Measurements from ENCODE around the gene RALGAPA2.

The RALGAPA2 gene

GRCh38 chr20:20712474-20713243, at the start of gene RALGAPA2:
RALGAPA2 (minus strand) TSS chr20:20712644; CDS start chr20:20712480, 164 bp downstream.
- peak; percentile 94 to 95 for DNase-seq

DNA sequence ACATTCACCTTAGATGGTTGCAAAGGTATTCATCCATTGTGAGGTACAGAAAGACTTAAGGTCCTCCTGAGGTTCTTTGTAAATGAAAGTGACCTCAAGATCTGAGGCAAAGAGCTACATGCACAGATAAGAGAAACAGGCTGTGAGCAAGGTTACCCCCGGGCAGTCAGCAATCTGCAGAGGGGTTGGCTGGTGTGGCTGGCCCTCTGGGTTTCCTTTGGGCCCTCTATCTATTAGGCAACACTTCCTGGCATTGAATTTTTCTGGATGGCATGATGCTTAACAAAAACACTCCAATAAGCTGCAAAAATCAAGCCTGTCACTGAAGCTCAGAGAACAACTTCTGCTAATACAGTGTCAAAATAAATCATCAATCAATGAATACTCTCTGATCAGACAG, 48.9 kb upstream of the RALGAPA2 start:
- DNase-seq = no peak

DNA sequence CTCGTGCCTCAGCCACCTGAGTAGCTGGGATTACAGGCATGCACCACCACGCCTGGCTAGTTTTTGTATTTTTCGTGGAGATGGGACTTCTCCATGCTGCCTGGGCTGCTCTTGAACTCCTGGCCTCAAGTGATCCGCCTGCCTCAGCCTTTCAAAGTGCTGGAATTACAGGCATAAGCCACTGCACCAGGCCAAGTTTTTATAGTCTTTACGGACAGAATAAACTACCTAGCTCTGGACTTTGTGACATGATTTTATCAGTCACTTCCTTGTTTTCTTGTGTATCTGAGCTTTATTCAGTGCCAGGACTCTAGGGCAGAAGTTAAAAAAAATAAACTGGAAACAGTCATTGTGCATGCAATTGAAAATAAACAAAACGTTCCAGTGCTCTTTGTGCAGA, 46.7 kb upstream of the RALGAPA2 start:
- no peak for DNase-seq

GRCh38 chr20:20755674-20756319, 43.4 kb upstream of the RALGAPA2 start:
- no peak for DNase-seq

DNA sequence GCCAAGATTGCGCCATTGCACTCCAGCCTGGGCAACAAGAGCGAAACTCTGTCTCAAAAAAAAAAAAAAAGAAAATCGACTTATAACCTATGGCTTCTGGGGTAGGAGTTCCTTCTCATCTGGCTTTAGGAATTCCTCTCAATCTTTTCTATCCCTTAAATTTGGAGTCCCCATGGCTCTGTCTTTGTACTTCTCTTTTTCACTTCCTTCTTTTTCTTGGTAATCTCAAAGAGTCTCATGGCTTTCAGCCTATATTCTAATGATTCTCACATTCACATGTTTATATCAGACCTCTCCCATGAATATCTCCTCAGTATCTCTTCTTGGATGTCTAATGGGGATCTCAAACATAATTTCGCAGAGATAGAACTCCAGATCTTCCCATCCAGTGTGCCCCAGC, 42.8 kb upstream of the RALGAPA2 start:
- DNase-seq = no peak

GRCh38 chr20:20754714-20755113, 42.3 kb upstream of the RALGAPA2 start:
- DNase-seq = no peak

DNA sequence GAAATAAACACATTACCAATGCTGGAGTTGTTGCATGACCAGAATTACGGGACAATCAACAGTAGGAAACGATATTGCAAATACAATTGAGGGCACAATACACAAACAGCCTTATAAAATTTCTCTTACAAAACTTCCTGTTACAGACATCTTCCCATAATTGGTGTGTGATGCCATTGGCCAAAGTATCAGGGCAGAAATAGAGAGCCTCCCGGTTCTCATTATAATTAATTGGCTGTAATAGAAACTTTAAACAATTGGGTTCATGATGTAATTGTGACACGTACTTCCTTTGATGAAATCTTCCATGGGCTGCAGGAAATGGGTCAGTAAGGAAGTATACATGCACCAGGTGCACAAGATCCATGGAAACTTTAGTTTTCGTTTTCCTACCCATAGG, 40.3 kb upstream of the RALGAPA2 start:
- DNase-seq = no peak

DNA sequence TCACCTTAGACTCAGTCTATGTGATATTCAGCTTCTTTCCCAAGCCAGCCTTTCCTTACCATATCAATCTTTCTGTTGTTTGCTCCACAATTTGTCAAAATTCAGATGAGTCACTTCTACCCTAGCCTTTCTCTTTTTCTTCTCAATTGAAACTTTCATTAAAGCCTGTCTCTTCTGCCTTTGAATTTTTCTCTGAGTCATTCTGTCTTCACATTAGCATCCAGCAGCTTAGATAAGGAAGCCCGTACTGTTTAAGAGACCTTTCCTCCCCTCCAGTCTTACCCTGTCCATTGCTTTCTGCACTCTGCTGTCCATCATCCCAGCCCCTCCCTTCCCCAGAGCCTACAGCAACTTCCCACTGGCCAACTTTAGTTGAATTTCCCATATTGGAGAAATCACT, 34.9 kb upstream of the RALGAPA2 start:
- no peak for DNase-seq

GRCh38 chr20:20744170-20744725, 31.8 kb upstream of the RALGAPA2 start:
- DNase-seq = no peak

DNA sequence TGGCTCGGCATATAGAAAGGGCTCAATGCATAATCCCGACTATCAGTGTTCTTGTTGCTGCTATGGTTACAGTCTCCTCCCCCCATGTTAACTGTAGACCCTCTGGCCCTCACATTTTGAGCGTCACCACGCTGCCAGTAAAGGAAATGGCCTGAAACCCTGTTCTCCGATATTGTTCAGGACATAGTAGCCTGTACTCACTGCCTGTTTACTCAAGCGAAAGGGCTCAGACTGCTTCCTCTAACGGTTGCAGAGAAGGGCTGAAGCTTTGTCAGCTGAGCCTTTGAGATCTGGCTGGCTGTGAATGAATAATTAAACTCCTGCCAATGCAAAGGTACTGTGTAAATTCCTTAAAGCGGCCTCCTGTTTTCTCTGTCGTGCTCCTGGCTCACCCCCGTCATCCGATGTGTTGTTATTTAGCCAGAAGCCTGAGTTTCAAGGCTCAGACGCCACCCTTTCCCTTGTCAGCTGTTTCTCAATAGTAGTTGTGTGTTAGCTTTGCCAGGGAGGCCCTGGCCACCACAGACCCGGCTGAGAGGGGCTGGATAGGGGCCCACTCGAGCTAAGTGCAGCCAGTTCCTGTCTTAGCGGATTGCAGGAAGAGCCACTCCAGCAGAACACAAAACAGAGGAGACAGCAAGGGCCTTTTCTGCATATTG, 31.2 kb upstream of the RALGAPA2 start:
- DNase-seq = no peak

- no peak for DNase-seq
Measured at GRCh38 chr20:20741087-20742045, 28.9 kb upstream of the RALGAPA2 start.

DNA sequence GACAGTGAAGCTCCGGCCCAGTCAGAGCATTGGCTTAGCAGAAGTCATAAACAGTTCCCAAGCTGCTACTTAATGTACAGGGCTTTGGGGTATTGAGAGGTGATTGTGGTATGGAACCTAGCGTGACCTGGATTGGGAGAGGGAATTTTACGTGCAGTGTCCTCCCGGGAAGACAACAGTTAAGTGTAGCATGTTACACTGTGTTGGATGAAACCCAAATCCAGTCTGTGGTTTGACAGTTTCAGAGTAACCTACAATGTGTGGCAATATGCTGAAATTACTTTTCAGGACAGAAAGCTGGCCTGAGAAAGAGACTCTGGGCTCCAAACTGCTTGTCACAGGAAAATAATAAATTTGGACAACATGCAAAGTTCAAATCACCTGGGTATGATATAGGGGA, 28.1 kb upstream of the RALGAPA2 start:
- DNase-seq = no peak

GRCh38 chr20:20737158-20737557, 24.7 kb upstream of the RALGAPA2 start:
- no peak for DNase-seq

DNA sequence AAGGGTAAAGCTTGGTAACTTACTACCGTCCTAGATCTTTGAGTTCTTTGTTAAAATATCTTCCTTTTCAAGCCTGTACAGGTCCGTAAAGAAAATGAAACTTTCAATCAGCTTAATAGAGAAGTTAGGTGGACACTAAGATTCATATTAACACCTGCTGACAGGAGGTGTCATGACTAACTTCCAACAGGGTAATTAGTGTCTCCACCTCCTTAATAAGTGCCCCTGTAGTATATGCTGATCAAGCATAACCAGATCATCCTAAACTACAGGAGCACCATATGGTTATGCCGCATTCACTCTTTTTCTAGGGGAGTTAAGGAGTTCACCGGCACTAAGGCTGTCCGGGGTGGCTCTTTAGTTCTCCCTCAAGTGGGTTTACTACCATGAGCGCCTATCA, 23.9 kb upstream of the RALGAPA2 start:
- DNase-seq = no peak

DNA sequence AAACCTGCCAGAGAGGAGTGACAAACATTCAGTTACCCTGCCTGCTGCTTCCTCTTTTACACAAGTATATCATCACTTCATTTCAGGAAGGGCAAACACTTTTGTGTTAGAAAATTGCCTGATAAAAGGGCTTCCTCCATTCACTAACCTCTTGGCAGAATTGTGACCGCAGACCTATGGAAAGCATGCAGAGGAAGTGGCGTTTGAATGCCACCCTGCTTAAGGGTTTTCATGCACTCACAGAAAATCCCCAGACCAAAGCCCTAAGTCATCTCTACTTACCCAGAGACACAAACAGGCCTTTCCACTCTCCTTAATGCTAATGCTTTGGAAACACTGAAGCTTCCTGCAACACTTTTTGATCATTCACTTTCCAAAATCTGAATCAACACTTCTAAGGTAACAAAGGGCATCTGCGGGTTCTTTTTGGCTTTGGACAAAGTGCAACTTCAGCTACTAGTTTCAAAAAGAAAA, 22.1 kb upstream of the RALGAPA2 start:
- no peak for DNase-seq

- DNase-seq = no peak
Measured at GRCh38 chr20:20733943-20734342, 21.5 kb upstream of the RALGAPA2 start.

DNA sequence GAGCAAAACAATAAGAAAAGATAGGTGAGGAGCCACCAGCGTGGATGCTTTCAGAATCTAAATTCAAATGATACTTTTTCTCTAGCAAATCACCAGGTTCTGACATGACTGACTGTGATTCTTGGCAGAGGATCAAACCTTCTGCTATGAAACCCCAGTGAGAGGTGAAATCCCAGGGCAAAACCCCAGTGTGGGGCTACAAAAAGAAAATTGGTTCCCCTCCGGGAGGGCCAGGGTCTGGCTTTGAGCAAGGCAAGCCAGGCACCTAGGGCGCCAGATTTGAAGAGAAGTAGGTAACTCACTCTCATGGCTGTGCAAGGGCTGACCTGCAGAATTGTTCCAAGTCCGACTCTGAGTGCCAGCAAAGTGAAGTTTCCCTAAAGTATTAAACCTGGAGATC, 20.2 kb upstream of the RALGAPA2 start:
- no peak for DNase-seq

DNA sequence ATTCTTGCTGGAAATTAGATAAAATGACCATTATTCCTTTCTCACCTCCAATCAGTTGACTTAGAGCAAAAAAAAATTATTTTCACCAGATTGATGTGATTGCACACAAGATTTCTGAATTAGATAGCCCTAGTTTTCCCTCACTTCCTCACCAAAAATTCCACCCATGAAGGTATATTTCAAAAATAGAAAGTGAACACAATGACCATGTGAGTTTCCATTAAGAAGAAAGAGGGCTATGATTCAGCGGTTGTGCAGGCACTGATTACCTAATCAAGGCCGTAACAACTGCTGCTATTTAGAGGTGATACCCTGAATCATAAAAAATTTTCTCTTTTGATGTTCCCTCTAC, 19.5 kb upstream of the RALGAPA2 start:
- no peak for DNase-seq

GRCh38 chr20:20731000-20731944, 18.8 kb upstream of the RALGAPA2 start:
- DNase-seq = no peak

GRCh38 chr20:20729563-20729962, 17.1 kb upstream of the RALGAPA2 start:
- no peak for DNase-seq

DNA sequence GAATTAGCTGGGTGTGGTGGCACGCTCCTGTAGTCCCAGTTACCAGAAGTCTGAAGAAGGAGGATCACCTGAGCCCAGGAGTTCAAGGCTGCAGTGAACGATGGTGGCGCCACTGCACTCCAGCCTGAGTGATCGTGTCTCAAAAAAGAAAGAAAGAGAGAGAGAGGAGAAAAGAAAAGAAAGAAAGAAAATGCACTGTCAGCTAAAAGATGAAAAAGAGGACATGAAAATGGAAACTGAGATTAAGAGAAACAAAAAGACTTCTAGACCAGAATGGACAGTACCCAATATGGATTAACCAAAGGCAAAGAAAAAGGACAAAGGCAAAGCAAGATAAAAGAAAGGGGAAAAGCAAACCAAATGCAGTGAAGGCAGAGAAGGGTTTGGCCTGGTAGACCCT, 9.0 kb upstream of the RALGAPA2 start:
- DNase-seq = no peak
